GM18868 (cell line): Measurements from ENCODE around the gene TNFRSF4.

Experiments used
- ATAC-seq: cut with Tn5 transposase; IDR thresholded peaks from one replicate; pipeline ENCODE4 v1.9.1; 2021; ENCODE audit warnings: mild to moderate bottlenecking, moderate library complexity; ENCODE audit not compliant: unreplicated experiment

TNFRSF4 gene

DNA sequence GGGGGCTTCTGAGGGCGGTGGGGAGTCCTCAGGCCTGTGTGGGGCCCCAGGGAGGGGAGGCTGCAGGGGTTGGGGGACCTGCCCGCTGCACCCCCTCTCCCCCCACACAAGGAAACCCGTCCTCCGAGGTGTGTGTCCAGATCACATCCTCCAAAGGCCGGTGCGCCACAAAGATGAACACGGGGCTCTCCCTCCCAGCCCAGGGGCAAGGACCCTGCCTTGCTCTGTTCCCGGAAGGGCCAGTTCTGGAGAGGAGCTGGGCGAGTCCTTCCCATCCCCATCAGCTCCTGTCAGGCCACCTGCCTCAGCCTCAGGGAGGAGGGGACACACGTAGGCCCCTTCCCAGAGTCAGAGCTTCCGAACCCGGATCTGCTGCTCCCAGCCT, 42.8 kb downstream of the TNFRSF4 start:
- no peak for ATAC-seq

DNA sequence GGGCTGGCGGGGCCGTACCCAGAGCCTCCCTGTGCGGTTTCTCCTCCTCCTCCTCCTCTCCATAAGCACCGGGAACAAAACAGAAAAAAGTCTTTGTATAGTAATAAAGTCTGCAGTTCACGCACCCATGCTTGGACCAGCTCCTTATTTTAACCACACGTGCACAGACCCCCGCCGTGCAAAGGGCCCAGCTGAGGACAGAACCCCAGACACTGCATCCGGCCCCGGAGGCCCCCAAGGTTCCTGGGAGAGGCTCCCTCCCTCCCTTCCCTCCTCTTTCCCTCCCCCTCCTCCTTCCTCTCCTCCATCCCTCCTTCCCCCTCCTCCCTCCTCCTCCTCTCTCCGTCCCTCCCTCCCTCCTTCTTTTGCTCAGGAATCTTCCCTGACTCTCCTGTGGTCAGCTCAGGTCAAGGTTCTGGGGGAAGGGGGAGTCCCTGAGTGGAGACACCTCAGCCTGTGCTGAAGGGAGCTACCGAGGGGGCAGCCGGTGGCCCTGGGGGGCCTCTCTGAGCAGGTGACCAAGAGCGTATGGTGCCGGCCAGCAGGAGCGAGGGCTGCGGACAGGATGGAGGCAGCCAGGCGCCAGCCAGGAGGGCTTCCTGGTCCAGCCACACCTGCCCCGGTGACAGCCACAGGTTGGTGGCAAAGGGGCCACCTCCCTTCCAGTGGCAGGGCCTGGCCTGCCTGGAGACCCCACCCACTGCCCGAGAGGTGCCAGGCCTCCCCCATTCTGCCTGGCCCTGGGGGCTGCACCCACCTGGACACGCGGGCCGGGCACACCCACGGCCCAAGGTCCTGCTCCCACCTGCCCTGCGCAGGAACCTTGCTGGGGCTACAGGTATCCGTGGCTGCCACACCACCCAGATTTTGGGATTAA, 43.5 kb downstream of the TNFRSF4 start:
- ATAC-seq = no peak

DNA sequence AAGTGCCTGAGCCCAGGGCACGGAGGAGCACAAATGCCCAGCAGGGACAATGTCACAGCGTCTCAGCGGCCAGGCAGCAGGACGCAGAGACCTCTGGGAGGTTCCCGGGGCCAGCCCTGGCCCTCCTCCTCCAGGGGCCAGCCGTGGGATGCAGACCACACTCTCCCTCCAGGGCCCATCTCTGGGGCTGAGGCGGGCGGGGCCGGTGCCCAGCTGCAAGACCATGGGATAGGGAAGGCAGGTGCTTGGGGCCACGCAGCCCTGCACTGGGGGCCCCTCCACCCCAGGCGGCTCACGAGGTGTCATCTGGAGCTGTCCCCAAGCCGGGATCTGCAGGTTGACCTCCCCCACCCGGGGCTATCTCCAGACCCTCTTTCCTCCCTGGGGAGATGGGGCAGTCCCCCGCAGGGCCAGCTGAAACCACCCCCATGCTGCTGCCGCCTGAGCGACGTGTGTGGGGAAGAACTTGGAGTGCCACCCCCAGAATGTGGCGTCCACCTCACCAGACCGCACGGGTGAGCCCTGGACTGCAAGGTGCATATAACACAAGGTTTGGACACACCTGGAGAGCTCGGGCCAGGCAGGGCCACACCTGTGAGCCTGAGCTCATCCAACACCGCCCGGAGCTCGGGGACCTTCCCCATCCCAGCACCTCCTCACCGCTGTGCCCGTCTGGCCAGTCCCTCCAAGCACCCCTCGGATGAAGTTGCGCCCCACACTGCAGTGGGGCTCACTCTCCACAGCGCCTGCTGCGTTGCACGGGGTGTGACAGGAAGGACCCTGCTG, 44.3 kb downstream of the TNFRSF4 start:
- no peak for ATAC-seq

DNA sequence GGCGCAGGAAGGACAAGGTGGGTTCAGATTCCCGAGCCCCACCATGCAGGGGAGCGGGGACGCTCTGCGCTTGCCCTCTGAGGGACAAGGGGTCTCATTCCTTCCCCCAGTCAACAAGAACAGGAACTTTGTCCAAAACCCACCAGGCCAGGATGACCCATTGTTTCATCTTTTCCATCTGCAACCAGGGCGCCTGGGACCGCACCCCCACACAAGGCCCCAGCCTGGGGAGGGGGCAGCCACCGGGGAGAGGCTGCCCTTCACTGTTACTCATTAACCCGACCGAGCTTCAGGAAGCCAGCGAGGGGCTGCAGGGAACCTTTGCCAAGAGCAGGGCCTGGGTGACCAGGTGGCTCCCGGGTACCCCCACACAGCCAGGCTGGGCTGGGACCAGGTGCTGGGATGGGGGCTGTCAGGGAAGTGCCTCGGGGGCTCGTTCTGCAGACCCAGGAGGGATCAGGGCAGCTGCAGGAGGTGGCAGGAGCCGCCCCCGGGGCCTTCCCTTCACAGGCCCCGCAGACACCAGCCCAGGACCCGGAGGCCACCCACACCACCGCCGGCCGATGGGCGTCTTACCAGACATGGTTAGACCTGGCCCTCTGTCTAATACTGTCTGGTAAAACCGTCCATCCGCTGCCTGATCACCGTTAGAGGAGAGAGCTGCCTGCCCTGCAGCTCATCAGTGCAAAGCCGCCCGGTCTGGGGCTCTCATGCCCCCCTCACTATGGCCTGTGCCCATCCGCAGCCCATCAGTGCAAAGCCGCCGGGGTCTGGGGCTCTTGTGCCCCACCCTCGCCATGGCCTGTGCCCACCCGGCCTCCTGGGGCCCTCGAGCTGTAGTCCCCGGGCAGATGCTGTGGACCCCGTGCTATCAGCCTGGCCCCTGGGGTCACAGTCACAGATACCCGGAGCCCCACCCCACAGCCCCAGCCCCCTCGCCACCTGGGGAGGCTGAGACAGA, 45.2 kb downstream of the TNFRSF4 start:
- no peak for ATAC-seq

DNA sequence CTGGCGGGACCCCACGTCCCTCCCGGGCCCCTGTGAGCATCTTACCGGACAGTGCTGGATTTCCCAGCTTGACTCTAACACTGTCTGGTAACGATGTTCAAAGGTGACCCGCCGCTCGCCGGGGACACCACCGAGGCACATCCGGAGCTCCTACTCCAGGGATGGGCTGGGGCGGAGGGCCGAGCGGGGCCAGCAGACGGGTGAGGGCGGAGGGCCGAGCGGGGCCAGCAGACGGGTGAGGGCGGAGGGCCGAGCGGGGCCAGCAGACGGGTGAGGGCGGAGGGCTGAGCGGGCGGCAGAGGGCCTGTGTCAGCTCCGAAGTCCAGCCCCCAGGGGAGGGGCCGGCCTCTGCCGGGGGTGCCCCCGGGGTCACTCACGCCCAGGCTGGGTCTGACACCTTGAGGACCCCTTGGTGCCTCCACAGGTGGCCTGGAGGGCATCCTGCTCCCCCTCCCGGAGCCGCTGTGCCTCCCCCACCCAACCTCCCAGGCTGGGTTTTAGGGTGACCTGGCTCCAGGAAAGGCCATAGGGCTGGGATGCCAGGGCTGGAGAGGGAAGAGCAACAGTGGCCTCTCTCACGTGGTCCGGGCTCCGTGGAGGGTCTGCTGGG, 46.0 kb downstream of the TNFRSF4 start:
- ATAC-seq = no peak

DNA sequence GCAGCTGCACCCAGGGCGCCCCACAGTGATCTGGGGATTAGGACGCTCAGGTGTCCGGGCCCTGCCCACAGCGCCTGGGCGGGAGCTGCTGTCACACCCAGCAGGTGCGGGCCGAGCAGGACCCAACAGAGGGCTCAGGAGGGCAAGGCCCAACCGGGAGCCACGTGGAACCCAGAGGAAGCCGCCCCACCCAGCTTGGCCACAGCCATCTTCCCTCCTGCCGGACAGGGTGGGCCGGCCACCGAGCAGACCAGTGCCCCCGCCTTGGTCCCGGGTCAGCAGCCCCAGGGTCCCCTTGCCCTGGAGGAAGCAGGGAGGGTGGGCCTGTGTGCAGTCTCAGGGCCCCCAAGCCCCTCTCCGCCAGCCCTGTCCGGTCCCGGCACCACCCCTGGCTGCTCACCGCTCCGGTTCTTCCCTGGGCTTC, 46.5 kb downstream of the TNFRSF4 start:
- ATAC-seq = no peak

DNA sequence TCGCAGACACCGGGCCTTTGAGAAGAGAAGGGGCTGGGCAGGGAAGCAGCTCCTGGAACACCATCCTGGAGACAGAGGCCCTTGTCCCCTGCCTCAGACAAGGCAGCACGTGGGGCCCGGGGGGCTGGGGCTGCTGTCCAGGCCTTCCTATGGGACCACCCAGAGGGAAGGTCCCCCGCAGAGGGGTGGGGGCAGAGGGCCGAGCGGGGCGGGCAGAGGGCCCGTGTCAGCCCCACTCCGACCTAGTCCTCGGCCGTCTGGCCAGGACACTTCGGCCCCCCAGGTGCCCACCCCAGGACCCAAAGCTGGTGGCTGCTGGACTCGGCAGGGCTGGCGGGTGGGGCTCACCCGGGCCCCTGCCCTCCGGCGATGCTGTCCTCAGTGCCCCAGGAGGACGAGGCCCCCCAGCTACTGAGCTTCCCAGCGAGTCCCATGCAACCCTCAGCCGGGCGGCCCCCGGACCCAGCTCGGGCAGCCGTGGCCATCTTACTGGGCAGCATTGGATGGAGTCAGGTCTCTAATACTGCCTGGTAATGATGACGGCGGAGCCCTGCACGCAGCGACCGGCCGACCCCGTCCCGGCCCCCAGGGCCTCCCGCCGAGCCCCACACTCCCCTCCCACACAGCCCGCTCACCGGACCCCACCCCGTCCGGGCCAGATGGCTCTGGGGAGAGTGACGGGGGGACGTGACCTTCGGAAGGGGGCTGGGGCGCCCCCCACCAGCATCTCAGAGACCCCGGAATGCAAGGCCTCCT, 47.1 kb downstream of the TNFRSF4 start:
- no peak for ATAC-seq

DNA sequence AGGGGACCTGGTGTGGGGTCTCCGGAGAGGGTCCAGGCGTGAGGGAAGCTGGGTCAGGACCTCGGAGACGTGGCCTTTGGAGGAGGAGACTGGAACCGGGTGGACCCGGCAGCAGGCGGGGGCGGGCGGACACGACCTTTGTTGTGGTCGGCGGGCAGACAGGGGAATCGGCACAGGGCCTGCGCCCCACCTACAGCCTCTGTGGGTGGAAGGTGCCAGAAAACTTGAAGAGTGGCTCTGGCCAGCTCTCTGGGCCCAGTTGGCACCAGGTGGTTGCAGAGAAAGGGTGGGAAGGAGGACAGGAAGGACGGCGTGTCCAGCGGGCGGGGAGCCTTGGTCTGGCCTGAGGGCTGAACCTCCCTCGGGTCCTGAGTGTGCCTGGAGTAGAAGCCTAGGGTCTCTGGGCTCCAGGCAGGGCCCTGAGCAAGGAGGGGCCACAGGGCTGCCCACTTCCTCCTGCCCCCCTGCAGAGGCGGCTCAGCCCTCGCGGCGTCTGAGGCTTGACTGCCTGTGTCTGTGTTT, 48.0 kb downstream of the TNFRSF4 start:
- no peak for ATAC-seq

DNA sequence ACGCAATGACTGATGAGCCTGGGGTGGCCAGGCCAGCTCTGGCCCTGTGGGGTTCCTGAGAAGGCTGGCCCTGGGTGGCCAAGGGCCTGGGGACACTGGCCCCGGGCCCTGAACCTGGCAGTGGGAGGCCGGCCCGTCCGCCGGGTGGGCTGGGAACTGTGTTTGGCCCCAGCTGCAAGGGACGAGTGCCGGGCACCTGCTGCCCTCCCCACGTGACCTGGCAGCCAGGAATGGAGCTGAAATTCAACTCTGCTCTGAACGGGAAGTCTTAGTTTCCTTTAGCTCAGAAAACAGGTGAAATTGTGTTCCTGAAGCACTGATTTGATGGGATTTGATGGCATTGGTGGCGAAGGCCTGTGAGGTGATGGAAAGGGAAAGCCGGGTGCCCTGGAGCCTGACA, 48.5 kb downstream of the TNFRSF4 start:
- no peak for ATAC-seq

DNA sequence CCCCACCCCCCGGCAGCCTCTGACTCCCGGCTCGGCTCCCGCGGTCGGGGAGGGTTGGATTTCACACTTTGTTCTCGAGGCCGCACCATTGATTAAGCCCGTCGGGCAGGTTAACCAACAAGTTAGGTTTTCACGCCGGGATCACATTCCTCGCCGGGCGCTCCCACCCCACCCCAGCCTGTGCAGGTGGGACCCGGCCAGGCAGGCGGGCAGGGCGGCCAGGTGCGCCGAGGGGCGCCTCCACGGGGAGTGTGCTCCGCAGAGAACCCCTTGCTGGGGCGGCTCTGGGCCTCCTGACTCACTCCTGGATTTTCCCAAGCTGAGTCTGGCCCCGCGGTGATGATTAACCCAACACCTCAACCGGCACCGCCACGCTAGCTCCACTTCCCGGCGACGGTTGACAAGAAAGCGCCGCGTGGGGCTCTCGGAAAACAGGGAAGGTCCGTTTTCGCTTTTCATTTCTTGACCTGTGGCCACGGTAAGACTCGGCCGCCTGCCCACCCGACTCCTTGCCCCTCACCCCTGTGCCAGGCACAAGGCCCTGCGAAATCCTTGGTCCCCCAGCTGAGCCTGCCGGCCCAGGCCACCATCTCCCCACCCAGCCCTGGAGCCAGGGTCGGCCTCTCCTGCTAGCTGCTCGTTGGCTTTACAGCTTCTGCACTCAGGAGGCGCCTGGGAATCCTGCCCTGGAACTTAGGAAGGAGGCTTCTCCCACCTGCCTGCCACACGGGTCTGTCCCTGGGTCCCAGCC, 49.1 kb downstream of the TNFRSF4 start:
- ATAC-seq = no peak

DNA sequence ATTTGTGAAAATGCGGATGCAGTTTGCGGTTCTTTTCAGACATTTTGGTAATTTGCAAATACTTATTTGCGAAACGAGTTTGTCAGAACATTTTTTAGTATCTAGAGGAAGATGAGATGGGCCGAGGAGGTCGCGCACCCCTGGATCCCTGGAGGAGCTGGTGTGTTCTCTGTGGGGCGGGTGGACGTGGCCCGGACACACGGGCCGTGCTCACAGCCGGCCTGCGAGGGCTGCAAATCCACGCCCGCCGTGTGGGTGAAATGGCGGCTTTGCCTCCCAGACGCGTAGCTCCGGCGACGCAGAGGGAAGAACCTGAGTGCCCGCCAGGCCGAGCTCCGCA, 49.6 kb downstream of the TNFRSF4 start:
- ATAC-seq = no peak

DNA sequence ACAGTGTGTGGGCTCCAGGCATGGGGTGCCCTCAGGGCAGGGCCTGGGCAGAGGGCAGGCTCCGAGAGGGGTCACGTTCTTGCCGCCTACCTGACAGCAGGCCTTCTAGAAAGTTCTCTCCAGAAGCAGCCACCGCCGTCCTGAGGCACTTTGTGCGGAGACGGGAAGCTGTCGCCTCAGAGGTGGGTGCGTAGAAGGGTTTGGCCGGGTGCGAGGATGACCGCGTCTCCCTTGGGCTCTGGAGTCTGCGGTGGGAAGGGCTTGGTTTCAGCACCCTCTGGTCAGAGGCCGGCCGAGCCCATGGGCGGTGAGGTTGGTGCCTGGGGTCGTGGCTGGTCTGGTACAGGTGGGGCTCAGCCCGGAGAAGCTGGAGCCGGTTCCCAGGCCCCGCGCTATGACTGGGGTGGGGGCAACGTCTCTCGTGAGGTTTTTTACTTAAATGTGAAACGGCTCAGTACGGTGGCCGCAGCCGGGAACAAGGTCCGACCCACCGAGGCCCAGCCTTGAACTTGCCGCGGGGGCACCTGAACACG, 50.3 kb downstream of the TNFRSF4 start:
- no peak for ATAC-seq

DNA sequence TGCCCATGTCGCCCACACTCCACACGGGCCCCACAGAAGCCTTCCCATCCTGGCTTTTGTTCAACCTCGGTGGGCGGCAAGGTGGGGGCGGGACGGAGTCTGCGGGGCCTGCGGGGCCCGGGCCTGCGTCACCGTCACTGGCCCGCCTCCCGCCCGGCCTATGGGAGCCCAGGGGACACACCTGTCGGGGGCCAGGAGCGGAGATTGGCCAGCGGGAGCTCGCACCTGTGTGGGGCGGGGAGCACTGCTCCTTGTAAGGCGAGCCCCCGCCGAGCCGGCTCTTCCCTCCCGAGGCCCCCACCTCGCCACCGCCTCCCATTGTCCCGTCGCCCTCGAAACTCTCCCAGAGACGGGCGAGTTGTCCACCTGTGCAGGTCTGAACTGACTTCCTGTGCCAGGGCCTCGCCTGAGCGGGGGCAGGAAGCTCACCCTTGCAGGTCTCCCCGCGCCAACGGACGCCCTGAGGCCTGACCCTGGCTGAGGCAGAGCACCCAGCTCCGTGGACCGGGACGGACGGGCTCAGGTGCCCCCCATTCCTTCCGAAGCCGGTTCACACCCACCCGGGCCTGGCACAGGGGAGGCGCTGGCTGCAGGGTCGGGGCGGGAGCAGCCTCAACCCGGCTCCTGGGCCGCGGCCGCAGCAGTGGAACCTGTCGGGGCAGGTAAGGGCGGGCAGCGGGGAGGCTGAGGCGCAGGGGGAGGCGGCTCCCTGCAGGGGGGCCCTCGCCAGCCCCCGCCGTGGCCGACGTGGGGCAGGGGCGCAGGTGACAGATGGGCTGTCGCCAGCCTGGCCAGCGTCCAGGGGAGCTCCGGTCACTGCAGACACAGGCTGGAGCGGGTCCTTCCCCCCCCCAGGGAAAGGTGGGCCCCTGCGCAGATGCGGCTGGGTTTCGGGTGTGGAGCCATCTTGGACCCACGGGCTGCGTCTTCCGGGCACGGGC, 51.1 kb downstream of the TNFRSF4 start:
- ATAC-seq = no peak

DNA sequence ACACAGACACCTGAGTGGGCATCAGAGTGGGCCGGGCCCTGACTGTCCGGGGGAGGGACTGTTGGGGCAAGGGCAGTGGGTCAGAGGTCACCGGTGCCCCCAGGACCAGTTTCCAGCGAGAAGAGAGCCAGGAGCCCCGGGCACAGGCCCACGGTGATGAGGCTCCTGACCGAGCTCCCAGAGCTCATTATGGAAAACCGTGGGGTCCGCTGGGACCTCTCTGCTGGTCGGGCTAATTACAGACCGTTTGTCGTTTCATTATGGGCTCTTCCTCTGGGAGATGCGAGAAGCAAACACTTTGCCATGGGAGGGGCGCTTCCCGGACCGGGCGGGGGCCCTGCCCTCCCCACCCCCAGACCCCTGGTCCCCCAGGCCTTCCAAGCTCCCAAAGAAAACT, 52.3 kb downstream of the TNFRSF4 start:
- no peak for ATAC-seq
